Activated CD8-positive, alpha-beta memory T cell treated with anti-CD3 and anti-CD28 coated beads for 1 hour (primary cell): ENCODE measurements around the gene MAD1L1.

Experiments used
- DNase-seq, 2 donors: peaks; one replicate each; pipeline ENCODE4 v3.0.0-alpha.2; 2020; ENCODE audit warnings: low read depth in 1 of 2; ENCODE audit errors: extremely low read depth in 1 of 2

The MAD1L1 gene

DNA sequence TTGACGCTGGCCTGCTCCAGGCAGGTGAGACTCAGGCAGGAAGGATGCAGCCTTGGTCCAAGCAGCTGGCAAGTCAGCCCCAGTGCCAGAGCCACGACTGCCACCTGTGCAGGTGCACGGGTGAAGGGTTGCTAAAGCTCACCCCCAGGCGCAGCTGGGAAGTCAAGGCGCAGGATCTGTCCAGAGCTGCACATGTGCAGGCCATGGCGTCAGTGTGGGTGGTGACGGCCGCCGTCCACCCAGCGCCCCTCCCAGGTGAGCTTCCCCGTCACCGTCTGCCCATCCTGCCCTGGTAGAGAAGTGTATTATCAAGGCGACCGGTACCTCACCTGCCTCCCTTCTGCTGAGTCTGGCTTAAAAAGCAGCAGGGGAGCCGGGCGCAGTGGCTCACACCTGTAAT lies 110.1 kb downstream of the MAD1L1 start:
- DNase-seq, result no peak

GRCh38 chr7:2120841-2121830 lies 111.6 kb downstream of the MAD1L1 start:
- DNase-seq, result no peak

DNA sequence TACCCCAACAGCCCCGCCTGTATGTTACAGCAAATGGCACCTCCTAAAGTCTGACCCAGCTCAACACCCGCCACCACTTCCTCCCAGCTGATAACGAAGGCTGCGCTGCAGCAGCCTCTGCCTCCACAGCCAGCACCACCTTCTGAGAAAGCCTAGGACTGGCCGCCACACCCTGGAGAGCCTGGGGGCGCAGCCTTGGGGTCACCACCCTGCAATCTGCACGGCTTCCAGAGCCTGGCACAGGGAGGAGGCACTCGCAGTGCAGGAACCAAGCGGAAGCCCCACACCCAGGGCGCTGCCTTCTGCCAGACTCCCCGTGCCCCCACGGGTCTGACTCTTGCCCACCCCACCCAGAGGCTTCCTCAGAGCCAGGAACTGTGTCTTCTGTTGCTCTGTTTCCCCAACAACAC lies 112.5 kb downstream of the MAD1L1 start:
- peak; percentile 22 to 35 for DNase-seq

DNA sequence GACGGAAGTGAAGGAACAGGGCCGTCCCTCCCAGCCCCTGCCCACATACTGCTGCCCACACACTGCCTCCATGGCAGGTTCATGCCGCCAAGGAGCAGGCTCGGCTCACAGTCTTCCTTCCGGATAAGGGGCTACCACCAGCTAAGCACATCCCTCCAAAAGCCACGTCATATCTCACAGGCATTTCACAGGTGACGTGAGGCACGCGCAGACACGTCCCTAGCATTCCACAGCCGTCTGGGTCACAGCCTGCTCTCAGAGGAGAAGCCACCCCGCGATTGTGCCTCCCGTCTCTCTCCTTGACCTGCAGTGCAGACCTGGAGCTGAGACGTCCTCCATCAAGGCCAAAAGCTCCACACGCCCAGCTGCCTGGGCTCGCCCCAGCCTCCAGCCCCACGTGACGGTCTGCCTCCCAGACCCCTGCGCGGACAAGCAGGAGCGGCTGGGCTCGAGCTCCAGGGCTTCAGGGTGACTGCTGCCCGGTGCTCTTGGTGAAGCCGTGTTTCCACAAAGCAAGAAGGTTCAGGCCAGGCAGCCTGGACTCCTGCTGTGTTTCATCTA lies 114.0 kb downstream of the MAD1L1 start:
- DNase-seq, result no peak

DNA sequence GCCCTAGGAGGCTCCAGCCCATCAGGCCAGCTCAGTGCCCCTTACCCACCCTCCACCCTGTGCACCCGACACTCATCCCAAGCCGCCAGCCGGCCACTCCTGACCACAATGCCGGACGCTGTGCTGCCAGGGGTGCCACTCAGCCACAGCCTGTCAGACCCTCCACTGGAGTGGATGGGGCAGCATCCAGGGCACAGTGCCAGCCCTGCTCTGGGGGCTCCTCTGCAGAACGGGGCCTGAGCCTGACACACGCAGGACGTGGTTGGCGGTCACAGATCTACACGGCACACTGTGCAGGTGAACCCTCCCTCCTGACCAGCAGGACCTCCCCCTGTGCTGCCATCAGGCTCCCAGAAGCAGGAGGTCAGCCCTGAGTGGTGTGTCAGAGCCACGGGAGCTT lies 114.7 kb downstream of the MAD1L1 start:
- DNase-seq, result no peak

DNA sequence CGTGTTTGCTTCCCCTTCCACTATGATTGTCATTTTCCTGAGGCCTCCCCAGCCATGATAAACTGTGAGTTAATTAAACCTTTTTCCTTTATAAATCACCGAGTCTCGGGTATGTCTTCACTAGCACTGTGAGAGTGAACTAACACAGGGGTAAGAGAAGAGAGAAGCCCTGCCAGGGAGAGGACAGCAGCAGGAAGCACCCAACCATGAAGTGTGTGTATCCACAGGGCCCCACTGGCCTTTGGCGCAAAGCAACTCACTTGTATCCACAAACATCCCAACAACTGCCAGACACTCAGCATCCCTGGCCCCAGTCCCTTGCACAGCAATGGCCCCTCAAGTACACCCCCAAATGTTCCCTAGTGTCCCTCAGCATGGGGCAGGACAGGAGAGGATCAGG lies 115.1 kb downstream of the MAD1L1 start:
- no peak for DNase-seq

GRCh38 chr7:2116989-2117591 lies 115.7 kb downstream of the MAD1L1 start:
- no peak for DNase-seq

- DNase-seq, result no peak
Measured at GRCh38 chr7:2116448-2116810, 116.3 kb downstream of the MAD1L1 start.

- no peak for DNase-seq
Measured at GRCh38 chr7:2115760-2116447, 116.8 kb downstream of the MAD1L1 start.

- DNase-seq, result no peak
Measured at GRCh38 chr7:2114926-2115759, 117.6 kb downstream of the MAD1L1 start.

DNA sequence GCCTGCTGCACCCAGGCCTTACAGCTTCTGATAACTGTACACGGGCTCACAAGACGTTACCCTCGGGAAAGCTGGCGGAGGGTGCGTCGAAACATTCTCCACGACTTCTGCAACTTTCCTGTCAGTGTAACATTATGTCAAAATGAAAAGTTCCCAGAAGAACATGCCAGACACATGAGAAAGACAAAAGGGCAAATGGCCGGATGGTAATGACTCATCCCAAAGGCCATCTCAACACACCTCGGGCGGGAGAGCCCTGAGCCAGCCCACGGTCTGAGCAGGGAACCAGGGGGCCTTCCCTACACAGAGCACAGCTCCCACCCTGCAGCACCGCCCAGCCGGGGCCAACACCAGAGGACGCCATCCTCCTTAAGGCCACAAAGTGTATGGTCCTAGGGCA lies 118.7 kb downstream of the MAD1L1 start:
- no peak for DNase-seq

DNA sequence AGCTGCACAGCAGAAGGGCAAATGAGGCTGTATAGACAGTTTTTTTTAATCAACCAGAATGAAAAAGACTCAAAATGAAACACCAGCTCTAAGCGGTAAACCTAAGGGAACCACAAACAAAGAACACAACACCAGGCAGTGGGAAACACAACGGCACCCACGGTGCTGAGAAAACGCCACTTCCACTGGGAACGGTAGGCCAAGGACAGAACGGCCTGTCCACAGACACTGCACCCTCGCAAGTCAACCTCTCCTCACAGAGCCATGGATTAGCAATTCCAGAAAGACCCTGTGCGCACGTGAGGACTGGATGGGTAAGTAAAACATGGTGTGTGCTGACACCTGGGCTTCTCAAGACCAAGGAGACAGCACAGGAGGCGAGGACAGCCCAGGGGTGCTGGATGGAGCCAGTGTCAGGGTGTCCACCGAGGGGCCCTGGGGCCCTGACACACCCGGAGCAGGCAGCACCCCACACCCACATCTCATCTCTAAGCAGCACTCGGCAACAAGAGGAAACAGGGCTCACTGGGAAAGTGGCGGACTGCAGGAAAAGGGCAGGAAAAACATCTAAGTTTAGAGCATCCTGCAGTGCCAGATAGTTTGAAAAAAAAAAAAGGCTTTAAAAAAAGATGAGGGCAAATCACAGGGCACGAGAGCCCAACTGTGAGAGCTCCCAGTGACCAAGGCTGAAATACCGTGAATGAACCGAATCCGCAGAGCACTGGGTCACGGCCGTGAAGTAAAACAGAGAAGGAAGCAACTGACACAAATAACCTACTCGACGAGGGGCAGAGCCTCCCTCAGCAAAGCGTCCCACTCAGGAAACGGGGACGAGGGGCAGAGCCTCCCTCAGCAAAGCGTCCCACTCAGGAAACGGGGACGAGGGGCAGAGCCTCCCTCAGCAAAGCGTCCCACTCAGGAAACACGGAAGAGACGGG lies 120.2 kb downstream of the MAD1L1 start:
- DNase-seq, result no peak

DNA sequence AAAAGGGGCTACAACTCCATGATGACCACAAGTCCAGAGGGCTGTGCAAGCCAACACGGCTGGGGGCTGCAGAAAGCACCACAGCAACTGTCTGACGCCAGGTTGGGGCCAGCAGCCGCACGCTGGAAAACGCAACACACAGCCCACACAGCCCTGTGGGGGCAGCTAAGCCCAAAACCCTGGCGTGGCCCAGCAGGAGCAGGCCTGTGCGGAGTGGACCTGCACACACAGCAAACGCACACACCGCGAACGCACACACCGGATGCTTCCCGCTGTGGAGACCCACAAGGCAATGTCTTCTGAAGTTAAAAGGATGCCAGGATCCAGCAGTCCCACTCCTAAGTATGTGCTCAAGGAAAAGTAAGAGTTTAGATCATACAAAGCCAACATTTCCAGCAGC lies 121.2 kb downstream of the MAD1L1 start:
- DNase-seq, result no peak

DNA sequence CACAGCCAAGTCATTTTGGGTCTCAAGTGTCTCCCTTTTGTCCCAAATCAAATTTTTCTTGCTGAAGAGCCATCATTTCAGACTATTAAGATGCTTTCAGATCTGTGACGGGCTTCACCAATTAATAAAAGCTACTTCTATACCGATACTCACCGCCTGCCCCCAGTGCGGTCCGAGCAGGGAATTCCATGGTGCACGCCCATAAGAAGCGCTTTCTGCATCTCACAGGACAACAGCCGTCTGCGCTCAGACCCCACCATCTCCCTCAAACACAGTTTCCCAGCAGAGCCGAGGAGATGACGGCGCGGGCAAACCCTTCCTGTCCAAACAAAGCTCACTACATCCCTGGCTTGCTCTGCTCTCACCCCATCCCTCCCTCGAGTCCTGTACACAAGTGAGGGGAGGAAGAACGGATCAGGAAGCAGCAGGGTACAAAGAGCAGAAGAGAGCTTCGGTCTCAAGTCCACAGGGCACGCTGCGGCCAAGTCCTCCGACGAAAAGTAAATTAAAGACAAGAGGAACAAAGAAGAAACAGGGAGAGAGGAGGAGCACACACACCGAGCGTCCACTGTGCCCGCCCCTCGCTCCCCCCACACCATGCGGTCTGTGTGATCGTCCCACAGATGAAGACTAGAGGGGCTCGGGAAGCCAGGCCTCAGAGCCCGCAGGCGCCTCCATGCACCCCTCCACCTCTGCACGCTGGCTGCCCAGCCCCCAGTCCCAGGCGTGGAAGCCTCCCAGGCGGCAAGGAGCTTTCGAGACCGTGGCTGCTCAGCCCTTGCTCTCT lies 121.9 kb downstream of the MAD1L1 start:
- no peak for DNase-seq

- DNase-seq, result no peak
Measured at GRCh38 chr7:2109936-2110609, 122.7 kb downstream of the MAD1L1 start.

DNA sequence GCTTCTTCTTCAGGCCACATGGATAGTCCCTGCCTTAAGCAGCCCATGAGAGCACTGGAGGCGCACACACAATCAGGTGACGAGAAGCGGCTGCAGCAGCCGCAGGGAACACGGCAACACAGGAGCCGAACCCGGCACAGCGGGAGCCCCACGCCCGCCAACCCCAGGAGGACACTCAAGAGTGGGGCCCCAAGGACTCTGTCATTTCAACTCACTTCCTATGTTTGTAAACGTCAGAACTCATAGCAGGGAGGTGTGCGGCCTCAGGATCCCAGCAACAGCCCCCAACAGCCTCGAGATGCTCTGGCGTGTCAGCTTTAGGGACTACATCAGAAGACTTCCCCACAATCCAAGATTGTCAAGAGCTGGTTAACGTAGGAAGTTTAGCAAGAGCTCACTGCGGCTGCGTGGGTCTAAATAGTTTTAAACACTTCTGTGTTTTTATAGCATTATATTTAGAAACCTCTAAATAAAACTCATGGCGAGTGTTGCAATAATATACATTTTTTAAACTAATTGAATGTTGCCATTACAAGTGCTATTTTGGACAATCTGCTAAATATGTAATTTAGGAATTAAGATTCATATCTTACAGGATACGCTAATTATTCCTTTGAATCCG lies 123.4 kb downstream of the MAD1L1 start:
- no peak for DNase-seq

DNA sequence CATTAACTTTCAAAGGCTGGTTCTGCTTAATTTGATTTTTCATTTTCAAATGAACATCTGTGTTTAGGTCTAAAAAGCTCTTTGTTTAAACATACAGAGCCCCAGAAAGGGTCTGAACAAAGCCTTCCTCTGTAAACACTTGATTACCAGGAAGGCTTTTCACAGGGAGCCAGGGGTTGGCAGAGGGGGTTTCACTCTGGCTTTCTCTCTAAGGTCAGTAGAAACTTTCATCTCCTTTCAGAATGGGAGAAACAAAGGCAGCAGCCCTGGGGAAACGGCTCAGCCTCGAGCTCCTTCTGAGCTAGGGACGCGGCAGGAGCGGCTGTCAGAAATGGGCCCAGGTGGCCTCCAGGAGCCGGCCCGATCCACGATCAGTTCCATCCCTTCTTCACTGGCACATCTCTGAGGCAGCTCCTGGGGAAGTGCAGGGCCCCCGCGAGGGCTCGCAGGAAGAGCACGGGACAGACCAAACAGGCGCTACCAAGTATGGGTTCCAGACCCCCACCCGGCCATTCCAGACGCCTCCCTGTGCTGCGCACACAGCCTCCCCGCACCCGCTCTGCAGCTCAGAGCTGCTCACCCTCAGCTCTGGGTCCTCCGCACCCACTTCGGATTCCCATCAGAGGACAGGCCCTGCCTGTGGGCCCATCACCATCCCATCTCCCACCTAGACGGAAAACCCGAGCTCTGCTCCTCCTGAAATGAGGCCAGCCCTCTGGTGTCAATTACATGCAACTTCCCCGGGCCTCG lies 124.1 kb downstream of the MAD1L1 start:
- no peak for DNase-seq
